HUES48 (cell line): ENCODE data around the gene BCKDK.
"Not testable (repeated sequence)": the region's sequence is repeated elsewhere in the genome, so short reads cannot be mapped to it uniquely, and the experiment has no call there.

Experiments
- H3K27ac ChIP-seq: one replicate; pipeline ENCODE4 v1.7.0; 2013; ENCODE audit warnings: low read depth, low read length, inconsistent platforms
- H3K27me3 ChIP-seq: 2 replicates; pipeline ENCODE4 v1.6.1; 2013; ENCODE audit warnings: mild to moderate bottlenecking, low read length; ENCODE audit not compliant: control insufficient read depth, insufficient read depth
- H3K36me3 ChIP-seq: 2 replicates; pipeline ENCODE4 v1.6.1; 2013; ENCODE audit warnings: low read length; ENCODE audit not compliant: control insufficient read depth, insufficient read depth
- H3K4me1 ChIP-seq: 2 replicates; pipeline ENCODE4 v1.6.1; 2013; ENCODE audit warnings: mild to moderate bottlenecking, low read length; ENCODE audit not compliant: control insufficient read depth, insufficient read depth
- H3K4me3 ChIP-seq: 2 replicates; pipeline ENCODE4 v1.5.1; 2013; ENCODE audit warnings: mild to moderate bottlenecking, low read depth, low read length
- H3K9ac ChIP-seq: 2 replicates; pipeline ENCODE4 v1.6.1; 2013; ENCODE audit warnings: mild to moderate bottlenecking, low read depth, low read length, moderate library complexity
- H3K9me3 ChIP-seq: 2 replicates; pipeline ENCODE4 v1.6.1; 2013; ENCODE audit warnings: low read length; ENCODE audit not compliant: control insufficient read depth, insufficient read depth

BCKDK gene

GRCh38 chr16:31100876-31101641 lies 7.1 kb upstream of the BCKDK start:
- H3K9ac ChIP-seq, H3K9me3 ChIP-seq, H3K27me3 ChIP-seq, H3K4me1 ChIP-seq, H3K27ac ChIP-seq, H3K4me3 ChIP-seq, H3K36me3 ChIP-seq: not testable (repeated sequence)

- Histone ChIP-seq H3K27me3 (no peaks in the 10 kb centered on the region), H3K36me3 (peaks cover 13% of the 10 kb centered on the region), H3K4me1 (peaks cover 6% of the 10 kb centered on the region), H3K9me3 (no peaks in the 10 kb centered on the region), H3K9ac (no peak overlapping the region), H3K4me3 (no peak overlapping the region), H3K27ac (no peak overlapping the region)
Observed at GRCh38 chr16:31105677-31106213, 2.4 kb upstream of the BCKDK start.

GRCh38 chr16:31106509-31107464 lies 1.4 kb upstream of the BCKDK start:
- Histone ChIP-seq H3K4me1 (peaks cover 6% of the 10 kb centered on the region), H3K4me3 (no peak overlapping the region), H3K9me3 (no peaks in the 10 kb centered on the region), H3K36me3 (peaks cover 23% of the 10 kb centered on the region), H3K9ac (no peak overlapping the region), H3K27ac (no peak overlapping the region), H3K27me3 (no peaks in the 10 kb centered on the region)

GRCh38 chr16:31107465-31107867 lies 720 bp upstream of the BCKDK start:
- no peak overlapping the region for H3K4me3 ChIP-seq
- H3K9me3 ChIP-seq = no peaks in the 10 kb centered on the region
- no peaks in the 10 kb centered on the region for H3K27me3 ChIP-seq
- no peak overlapping the region for H3K9ac ChIP-seq
- peaks cover 30% of the 10 kb centered on the region for H3K36me3 ChIP-seq
- H3K27ac ChIP-seq = no peak overlapping the region
- H3K4me1 ChIP-seq = peaks cover 6% of the 10 kb centered on the region

- Histone ChIP-seq H3K4me3 (peak overlapping the region; percentile 85), H3K27me3 (no peaks in the 10 kb centered on the region), H3K4me1 (peaks cover 6% of the 10 kb centered on the region), H3K9me3 (no peaks in the 10 kb centered on the region), H3K27ac (no peak overlapping the region), H3K36me3 (peaks cover 35% of the 10 kb centered on the region), H3K9ac (peak overlapping the region; percentile 64; the same call in 1 of the 2 replicates)
Observed at GRCh38 chr16:31108794-31109558, 790 bp downstream of the BCKDK start.

- Histone ChIP-seq H3K36me3 (peaks cover 35% of the 10 kb centered on the region), H3K4me1 (peaks cover 6% of the 10 kb centered on the region), H3K4me3 (no peak overlapping the region), H3K27ac (no peak overlapping the region), H3K9ac (no peak overlapping the region), H3K27me3 (no peaks in the 10 kb centered on the region), H3K9me3 (no peaks in the 10 kb centered on the region)
Observed at GRCh38 chr16:31109622-31110021, 1.4 kb downstream of the BCKDK start.

- Histone ChIP-seq H3K9me3 (no peaks in the 10 kb centered on the region), H3K27ac (no peak overlapping the region), H3K4me3 (no peak overlapping the region), H3K4me1 (peaks cover 6% of the 10 kb centered on the region), H3K36me3 (peaks cover 35% of the 10 kb centered on the region), H3K27me3 (no peaks in the 10 kb centered on the region), H3K9ac (no peak overlapping the region)
Observed at GRCh38 chr16:31110106-31111034, 2.2 kb downstream of the BCKDK start.

GRCh38 chr16:31111881-31112466 lies 3.8 kb downstream of the BCKDK start:
- Histone ChIP-seq H3K9ac (no peak overlapping the region), H3K36me3 (peaks cover 35% of the 10 kb centered on the region), H3K9me3 (no peaks in the 10 kb centered on the region), H3K4me1 (peaks cover 6% of the 10 kb centered on the region; the same call in 1 of the 2 replicates), H3K27me3 (no peaks in the 10 kb centered on the region), H3K27ac (no peak overlapping the region), H3K4me3 (no peak overlapping the region)

GRCh38 chr16:31112711-31113110 lies 4.5 kb downstream of the BCKDK start:
- Histone ChIP-seq H3K4me1 (peaks cover 4% of the 10 kb centered on the region; the same call in 1 of the 2 replicates), H3K9ac (no peak overlapping the region), H3K27ac (no peak overlapping the region), H3K4me3 (no peak overlapping the region), H3K9me3 (no peaks in the 10 kb centered on the region), H3K27me3 (no peaks in the 10 kb centered on the region), H3K36me3 (peaks cover 35% of the 10 kb centered on the region)
